ENCODE results near the gene IFNL4.

Gene IFNL4

DNA sequence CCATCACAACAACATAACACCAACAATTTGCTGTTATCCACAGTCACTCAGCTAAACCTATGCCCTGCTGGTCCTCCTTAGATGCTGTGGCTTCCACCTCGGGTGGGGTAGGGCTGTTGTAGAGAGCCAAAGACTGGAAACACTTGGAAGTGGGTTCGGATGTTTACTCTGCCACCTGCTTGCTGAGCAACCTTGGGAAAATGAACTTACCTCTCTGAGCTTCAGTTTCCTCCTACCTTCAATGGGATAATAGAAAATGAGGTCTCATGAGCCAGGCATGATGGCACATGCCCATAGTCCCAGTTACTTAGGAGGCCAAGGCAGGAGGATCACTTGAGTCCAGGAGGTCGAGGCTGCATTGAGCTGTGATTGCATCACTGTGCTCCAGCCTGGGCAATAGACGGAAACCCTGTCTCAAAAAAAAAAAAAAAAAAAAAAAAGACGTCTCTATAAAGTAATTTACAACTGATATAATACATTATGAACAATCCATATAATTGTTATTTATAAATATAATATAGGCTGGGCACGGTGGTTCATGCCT is 41.3 kb downstream of the IFNL4 start:
- Histone ChIP-seq H3K27ac (ENCODE audit: low read depth, low read length) (no peak overlapping the region), H3K4me1 (ENCODE audit: control insufficient read depth in 1 of 2, insufficient read depth in 2 of 2, low read length in 2 of 2) (no peaks in the 10 kb centered on the region)

DNA sequence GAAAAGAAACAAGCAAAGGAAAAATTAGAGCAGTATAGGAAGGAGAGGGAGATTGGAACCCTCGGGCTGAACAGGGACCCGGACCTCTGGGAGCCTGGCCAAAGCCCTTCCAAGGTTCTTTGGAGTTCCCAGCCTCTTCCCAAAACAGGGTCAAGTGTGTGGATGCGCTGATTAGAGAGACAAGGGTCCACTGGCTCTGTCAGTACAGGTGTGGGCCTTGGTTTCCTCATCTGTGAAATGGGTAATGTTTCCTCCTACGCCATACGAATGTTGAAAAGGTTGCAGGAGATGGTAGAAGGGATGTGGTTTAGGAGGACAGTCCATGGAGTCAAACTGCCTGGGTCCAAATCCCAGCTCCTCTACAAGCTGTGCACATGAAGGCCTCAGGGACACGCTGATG is 42.5 kb downstream of the IFNL4 start:
- no peaks in the 10 kb centered on the region for H3K36me3 ChIP-seq (ENCODE audit: control insufficient read depth in 1 of 2, insufficient read depth in 2 of 2, low read length in 2 of 2)

More for the DNA sequence above, 41.3 kb downstream of the IFNL4 start:
- Histone ChIP-seq H3K36me3 (ENCODE audit: control insufficient read depth in 1 of 2, insufficient read depth in 2 of 2, low read length in 2 of 2) (no peaks in the 10 kb centered on the region), H3K4me3 (ENCODE audit: low read depth in 1 of 2, low read length in 2 of 2) (no peak overlapping the region), H3K9me3 (ENCODE audit: control insufficient read depth in 1 of 2, low read length in 2 of 2) (no peaks in the 10 kb centered on the region), H3K9ac (ENCODE audit: low read depth in 1 of 2, low read length in 2 of 2) (no peak overlapping the region), H3K27me3 (ENCODE audit: control insufficient read depth in 1 of 2, insufficient read depth in 2 of 2, low read length in 2 of 2) (peaks cover 15 to 23% of the 10 kb centered on the region in 2 donors)

DNA sequence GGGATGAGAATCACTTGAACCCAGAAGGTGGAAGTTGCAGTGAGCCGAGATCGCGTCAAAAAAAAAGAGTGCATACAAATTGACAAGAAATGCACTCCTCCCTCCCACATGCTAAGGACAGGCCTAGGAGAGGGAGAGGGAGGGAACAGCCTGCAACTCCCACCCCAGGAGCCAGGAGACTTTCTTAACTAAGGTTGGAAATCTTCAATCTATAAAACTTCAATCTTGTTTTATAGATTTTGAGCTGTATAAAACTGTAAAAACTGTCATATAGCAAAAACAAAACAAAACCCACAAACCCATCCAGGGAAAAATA is 43.2 kb downstream of the IFNL4 start:
- H3K27ac ChIP-seq (ENCODE audit: low read depth, low read length), result no peak overlapping the region
- no peak overlapping the region for H3K4me3 ChIP-seq (ENCODE audit: low read depth in 1 of 2, low read length in 2 of 2)

More for the DNA sequence above, 42.5 kb downstream of the IFNL4 start:
- Histone ChIP-seq H3K9me3 (ENCODE audit: control insufficient read depth in 1 of 2, low read length in 2 of 2) (no peaks in the 10 kb centered on the region), H3K27me3 (ENCODE audit: control insufficient read depth in 1 of 2, insufficient read depth in 2 of 2, low read length in 2 of 2) (peaks cover 19 to 32% of the 10 kb centered on the region in 2 donors), H3K27ac (ENCODE audit: low read depth, low read length) (no peak overlapping the region), H3K9ac (ENCODE audit: low read depth in 1 of 2, low read length in 2 of 2) (no peak overlapping the region), H3K4me1 (ENCODE audit: control insufficient read depth in 1 of 2, insufficient read depth in 2 of 2, low read length in 2 of 2) (no peaks in the 10 kb centered on the region), H3K4me3 (ENCODE audit: low read depth in 1 of 2, low read length in 2 of 2) (no peak overlapping the region)

GRCh38 chr19:39203372-39204341 is 45.0 kb downstream of the IFNL4 start, which contains the start of gene SYCN:
Gene SYCN, minus strand, starts transcription at chr19:39204263. Its CDS starts 9 bp downstream, at chr19:39204254.
- H3K27me3 ChIP-seq (ENCODE audit: control insufficient read depth in 1 of 2, insufficient read depth in 2 of 2, low read length in 2 of 2), result peaks cover 22 to 51% of the 10 kb centered on the region in 2 donors
- no peak within 1 kb of the TSS for H3K4me3 ChIP-seq (ENCODE audit: low read depth in 1 of 2, low read length in 2 of 2)

More for the DNA sequence above, 43.2 kb downstream of the IFNL4 start:
- Histone ChIP-seq H3K36me3 (ENCODE audit: control insufficient read depth in 1 of 2, insufficient read depth in 2 of 2, low read length in 2 of 2) (no peaks in the 10 kb centered on the region), H3K27me3 (ENCODE audit: control insufficient read depth in 1 of 2, insufficient read depth in 2 of 2, low read length in 2 of 2) (peaks cover 19 to 39% of the 10 kb centered on the region in 2 donors), H3K9ac (ENCODE audit: low read depth in 1 of 2, low read length in 2 of 2) (no peak overlapping the region), H3K4me1 (ENCODE audit: control insufficient read depth in 1 of 2, insufficient read depth in 2 of 2, low read length in 2 of 2) (no peaks in the 10 kb centered on the region), H3K9me3 (ENCODE audit: control insufficient read depth in 1 of 2, low read length in 2 of 2) (no peaks in the 10 kb centered on the region)

DNA sequence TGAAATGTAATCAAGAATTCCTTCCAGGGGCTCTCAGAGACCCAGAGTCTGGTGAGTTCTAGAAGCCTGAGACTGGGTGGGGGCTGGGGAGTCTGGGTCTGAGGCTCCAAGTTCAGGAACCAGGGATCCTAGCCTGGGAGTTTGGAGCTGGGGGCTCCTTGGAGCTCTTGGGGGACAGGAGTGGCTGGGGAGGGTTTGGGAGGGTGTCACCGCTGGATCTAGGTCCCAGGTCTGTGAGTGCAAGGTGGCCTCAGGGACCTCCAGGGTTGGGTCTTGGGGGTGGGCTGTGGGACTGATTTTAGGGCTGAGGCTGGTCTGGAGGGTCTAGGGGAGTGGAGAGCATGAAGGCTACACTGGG is 45.7 kb downstream of the IFNL4 start:
- Histone ChIP-seq H3K9me3 (ENCODE audit: control insufficient read depth in 1 of 2, low read length in 2 of 2) (no peaks in the 10 kb centered on the region), H3K4me3 (ENCODE audit: low read depth in 1 of 2, low read length in 2 of 2) (no peak overlapping the region), H3K4me1 (ENCODE audit: control insufficient read depth in 1 of 2, insufficient read depth in 2 of 2, low read length in 2 of 2) (no peaks in the 10 kb centered on the region), H3K9ac (ENCODE audit: low read depth in 1 of 2, low read length in 2 of 2) (no peak overlapping the region), H3K27me3 (ENCODE audit: control insufficient read depth in 1 of 2, insufficient read depth in 2 of 2, low read length in 2 of 2) (peaks cover 27 to 57% of the 10 kb centered on the region in 2 donors), H3K36me3 (ENCODE audit: control insufficient read depth in 1 of 2, insufficient read depth in 2 of 2, low read length in 2 of 2) (no peaks in the 10 kb centered on the region), H3K27ac (ENCODE audit: low read depth, low read length) (no peak overlapping the region)

More at GRCh38 chr19:39203372-39204341, 45.0 kb downstream of the IFNL4 start, which contains the start of gene SYCN:
- Histone ChIP-seq H3K9me3 (ENCODE audit: control insufficient read depth in 1 of 2, low read length in 2 of 2) (no peaks in the 10 kb centered on the region), H3K27ac (ENCODE audit: low read depth, low read length) (no peak within 1 kb of the TSS), H3K9ac (ENCODE audit: low read depth in 1 of 2, low read length in 2 of 2) (no peak within 1 kb of the TSS), H3K4me1 (ENCODE audit: control insufficient read depth in 1 of 2, insufficient read depth in 2 of 2, low read length in 2 of 2) (no peaks in the 10 kb centered on the region), H3K36me3 (ENCODE audit: control insufficient read depth in 1 of 2, insufficient read depth in 2 of 2, low read length in 2 of 2) (no peaks in the 10 kb centered on the region)

DNA sequence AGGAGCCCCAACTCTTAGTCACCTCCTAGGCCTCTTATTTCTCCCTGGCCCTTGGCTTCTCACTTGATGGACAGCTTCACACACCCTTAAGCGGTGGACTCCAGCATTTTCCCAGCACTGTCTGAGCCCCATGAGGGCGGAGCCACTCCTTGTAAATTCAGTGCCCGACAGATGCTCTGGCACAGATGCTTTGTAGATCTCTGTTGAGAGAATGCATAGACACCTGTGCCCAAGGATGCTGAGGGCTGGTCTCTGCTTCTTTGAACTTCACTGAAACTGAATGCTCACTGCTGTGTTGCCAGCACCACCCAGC is 47.9 kb downstream of the IFNL4 start:
- Histone ChIP-seq H3K27ac (ENCODE audit: low read depth, low read length) (no peak overlapping the region), H3K27me3 (ENCODE audit: control insufficient read depth in 1 of 2, insufficient read depth in 2 of 2, low read length in 2 of 2) (peaks cover 44 to 78% of the 10 kb centered on the region in 2 donors), H3K4me1 (ENCODE audit: control insufficient read depth in 1 of 2, insufficient read depth in 2 of 2, low read length in 2 of 2) (peaks cover 2 to 7% of the 10 kb centered on the region in 2 donors), H3K9ac (ENCODE audit: low read depth in 1 of 2, low read length in 2 of 2) (no peak overlapping the region), H3K36me3 (ENCODE audit: control insufficient read depth in 1 of 2, insufficient read depth in 2 of 2, low read length in 2 of 2) (no peaks in the 10 kb centered on the region), H3K4me3 (ENCODE audit: low read depth in 1 of 2, low read length in 2 of 2) (no peak overlapping the region), H3K9me3 (ENCODE audit: control insufficient read depth in 1 of 2, low read length in 2 of 2) (no peaks in the 10 kb centered on the region)

DNA sequence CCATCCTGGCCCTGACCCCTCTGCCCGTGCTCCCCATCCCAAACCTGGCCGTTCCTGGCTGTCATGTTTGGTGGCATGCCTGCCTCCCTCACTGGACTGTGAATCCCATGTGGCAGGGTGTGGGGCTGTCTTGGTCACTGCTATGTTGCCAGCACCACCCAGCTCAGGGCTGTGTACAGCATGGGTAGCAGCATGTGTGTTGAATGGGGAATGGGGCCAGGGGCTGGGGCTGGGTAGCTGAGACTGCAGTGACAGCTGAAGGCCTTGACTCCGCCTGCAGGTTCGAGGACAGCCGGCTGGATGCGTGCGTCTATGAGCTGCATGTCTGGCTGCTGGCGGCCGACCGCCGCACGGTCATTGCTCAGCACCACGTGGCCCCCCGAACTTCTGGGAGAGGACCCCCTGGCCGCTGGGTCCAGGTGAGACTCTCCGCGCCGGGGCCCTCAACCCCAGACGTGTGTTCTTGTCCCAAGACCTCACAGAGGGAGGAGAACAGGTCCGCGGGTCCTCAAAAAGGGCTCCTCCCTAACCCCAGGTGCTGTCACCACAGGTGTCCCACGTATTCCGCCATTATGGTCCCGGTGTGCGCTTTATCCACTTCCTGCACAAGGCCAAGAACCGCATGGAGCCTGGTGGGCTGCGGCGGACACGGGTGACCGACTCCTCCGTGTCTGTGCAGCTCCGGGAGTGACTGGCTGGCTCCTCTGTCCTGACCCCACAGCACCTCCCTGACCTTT is 48.4 kb downstream of the IFNL4 start:
- H3K9me3 ChIP-seq (ENCODE audit: control insufficient read depth in 1 of 2, low read length in 2 of 2), result no peaks in the 10 kb centered on the region
- no peak overlapping the region for H3K27ac ChIP-seq (ENCODE audit: low read depth, low read length)
- H3K4me3 ChIP-seq (ENCODE audit: low read depth in 1 of 2, low read length in 2 of 2), result no peak overlapping the region
- H3K36me3 ChIP-seq (ENCODE audit: control insufficient read depth in 1 of 2, insufficient read depth in 2 of 2, low read length in 2 of 2), result no peaks in the 10 kb centered on the region
- peaks cover 46 to 80% of the 10 kb centered on the region in 2 donors for H3K27me3 ChIP-seq (ENCODE audit: control insufficient read depth in 1 of 2, insufficient read depth in 2 of 2, low read length in 2 of 2)
- H3K9ac ChIP-seq (ENCODE audit: low read depth in 1 of 2, low read length in 2 of 2), result no peak overlapping the region
- H3K4me1 ChIP-seq (ENCODE audit: control insufficient read depth in 1 of 2, insufficient read depth in 2 of 2, low read length in 2 of 2), result peaks cover 7 to 9% of the 10 kb centered on the region in 2 donors

DNA sequence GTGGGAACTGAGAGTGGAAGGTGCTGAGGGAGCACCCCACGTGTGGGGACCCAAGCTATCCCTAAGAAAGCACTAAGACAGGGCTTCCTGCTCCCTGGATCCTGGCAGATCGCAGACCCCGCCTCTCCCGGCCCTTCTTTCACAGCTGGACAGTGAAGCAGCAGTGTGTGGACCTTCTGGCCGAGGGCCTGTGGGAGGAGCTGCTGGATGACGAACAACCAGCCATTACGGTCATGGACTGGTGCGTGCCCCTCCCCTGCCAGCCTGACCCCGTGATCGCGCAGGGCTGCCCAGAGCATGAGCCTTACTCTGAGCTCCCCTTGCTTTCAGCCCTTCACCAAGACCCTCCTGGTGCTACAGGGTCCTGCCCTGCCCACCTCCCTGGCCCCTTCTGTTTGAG is 49.6 kb downstream of the IFNL4 start:
- Histone ChIP-seq H3K9me3 (ENCODE audit: control insufficient read depth in 1 of 2, low read length in 2 of 2) (no peaks in the 10 kb centered on the region), H3K9ac (ENCODE audit: low read depth in 1 of 2, low read length in 2 of 2) (no peak overlapping the region), H3K4me1 (ENCODE audit: control insufficient read depth in 1 of 2, insufficient read depth in 2 of 2, low read length in 2 of 2) (peaks cover 16% of the 10 kb centered on the region in 2 donors), H3K27ac (ENCODE audit: low read depth, low read length) (no peak overlapping the region), H3K4me3 (ENCODE audit: low read depth in 1 of 2, low read length in 2 of 2) (no peak overlapping the region), H3K36me3 (ENCODE audit: control insufficient read depth in 1 of 2, insufficient read depth in 2 of 2, low read length in 2 of 2) (no peaks in the 10 kb centered on the region), H3K27me3 (ENCODE audit: control insufficient read depth in 1 of 2, insufficient read depth in 2 of 2, low read length in 2 of 2) (peaks cover 46 to 75% of the 10 kb centered on the region in 2 donors)

DNA sequence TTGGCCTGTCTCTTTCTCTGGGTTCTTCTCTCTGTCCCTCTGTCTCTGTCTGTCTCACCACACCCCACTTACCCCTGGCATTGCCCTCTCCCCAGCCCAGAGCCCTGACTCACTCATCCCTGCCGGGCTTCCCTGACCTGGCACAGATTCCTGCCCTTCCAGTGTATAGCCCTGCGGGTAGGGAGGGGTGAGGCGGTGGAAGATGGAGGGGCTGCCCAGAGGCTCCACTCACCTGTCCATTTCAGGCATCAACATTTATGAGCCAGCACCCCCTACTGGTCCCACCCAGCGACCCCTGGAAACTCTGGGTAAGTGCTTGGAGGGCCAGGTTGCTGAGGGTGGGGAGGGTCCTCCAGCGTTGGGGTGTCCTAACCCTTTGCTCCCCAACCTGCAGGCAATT is 50.8 kb downstream of the IFNL4 start:
- Histone ChIP-seq H3K9me3 (ENCODE audit: control insufficient read depth in 1 of 2, low read length in 2 of 2) (no peaks in the 10 kb centered on the region), H3K9ac (ENCODE audit: low read depth in 1 of 2, low read length in 2 of 2) (no peak overlapping the region), H3K36me3 (ENCODE audit: control insufficient read depth in 1 of 2, insufficient read depth in 2 of 2, low read length in 2 of 2) (no peaks in the 10 kb centered on the region), H3K4me1 (ENCODE audit: control insufficient read depth in 1 of 2, insufficient read depth in 2 of 2, low read length in 2 of 2) (peaks cover 19 to 23% of the 10 kb centered on the region in 2 donors), H3K27ac (ENCODE audit: low read depth, low read length) (no peak overlapping the region), H3K4me3 (ENCODE audit: low read depth in 1 of 2, low read length in 2 of 2) (no peak overlapping the region), H3K27me3 (ENCODE audit: control insufficient read depth in 1 of 2, insufficient read depth in 2 of 2, low read length in 2 of 2) (peaks cover 39 to 63% of the 10 kb centered on the region in 2 donors)

Measured in duodenal mucosa (tissue), 2 donors.